Right atrium auricular region (tissue), 2 donors: Measurements from ENCODE around the gene SNRPA. TPM values are rescaled to one million over a fixed set of nuclear protein-coding genes. Genes with fewer than 3 reads are reported as not detected.
A peak's percentile ranks its signal among the peaks of the same experiment; 100 is the strongest.

Experiments
- DNase-seq: peaks from one replicate; pipeline ENCODE4 v3.0.0-alpha.2; 2019; ENCODE audit warnings: low spot score
- H3K27ac ChIP-seq, 2 donors: fragments of 200-600 bp; sonication (generic); 1 replicate in 1 of 2; 2 replicates in 1 of 2; pipeline ENCODE4 v1.5.1; 2016 to 2019
- H3K27me3 ChIP-seq, 2 donors: fragments of 200-600 bp; sonication (generic); one replicate each; pipeline versions ENCODE4 v1.5.1 to v1.6.0; 2017 to 2019
- H3K36me3 ChIP-seq: fragments of 200-600 bp; sonication (generic); one replicate; pipeline ENCODE4 v1.5.1; 2016
- H3K4me1 ChIP-seq, 2 donors: fragments of 200-600 bp; sonication (generic); one replicate each; pipeline versions ENCODE4 v1.5.1 to v1.6.0; 2017 to 2019
- H3K4me3 ChIP-seq, 2 donors: fragments of 200-600 bp; sonication (generic); 1 replicate in 1 of 2; 2 replicates in 1 of 2; pipeline ENCODE4 v1.5.1; 2017 to 2019; ENCODE audit warnings: mild to moderate bottlenecking in 1 of 2, moderate library complexity in 1 of 2
- H3K9me3 ChIP-seq, 2 donors: fragments of 200-600 bp; sonication (generic); one replicate each; pipeline ENCODE4 v1.5.1; 2019
- total RNA-seq, 2 donors: library from RNA; depleted of rRNA; stranded (reverse); fragments of >200 nt; gene quantifications; one replicate each; pipeline ENCODE4 v1.1.0, GENCODE V29; 2016
- TF ChIP-seq, protein P1 (sequence below), 2 donors: fragments of 200-600 bp; sonication (generic); IDR thresholded peaks; one replicate each; pipeline ENCODE4 v1.5.1; 2019; ENCODE audit warnings: antibody characterized with exemption in 2 of 2

Gene SNRPA
- total RNA-seq, 2 donors from 2014 or later = 30.7 to 32.9 TPM

DNA sequence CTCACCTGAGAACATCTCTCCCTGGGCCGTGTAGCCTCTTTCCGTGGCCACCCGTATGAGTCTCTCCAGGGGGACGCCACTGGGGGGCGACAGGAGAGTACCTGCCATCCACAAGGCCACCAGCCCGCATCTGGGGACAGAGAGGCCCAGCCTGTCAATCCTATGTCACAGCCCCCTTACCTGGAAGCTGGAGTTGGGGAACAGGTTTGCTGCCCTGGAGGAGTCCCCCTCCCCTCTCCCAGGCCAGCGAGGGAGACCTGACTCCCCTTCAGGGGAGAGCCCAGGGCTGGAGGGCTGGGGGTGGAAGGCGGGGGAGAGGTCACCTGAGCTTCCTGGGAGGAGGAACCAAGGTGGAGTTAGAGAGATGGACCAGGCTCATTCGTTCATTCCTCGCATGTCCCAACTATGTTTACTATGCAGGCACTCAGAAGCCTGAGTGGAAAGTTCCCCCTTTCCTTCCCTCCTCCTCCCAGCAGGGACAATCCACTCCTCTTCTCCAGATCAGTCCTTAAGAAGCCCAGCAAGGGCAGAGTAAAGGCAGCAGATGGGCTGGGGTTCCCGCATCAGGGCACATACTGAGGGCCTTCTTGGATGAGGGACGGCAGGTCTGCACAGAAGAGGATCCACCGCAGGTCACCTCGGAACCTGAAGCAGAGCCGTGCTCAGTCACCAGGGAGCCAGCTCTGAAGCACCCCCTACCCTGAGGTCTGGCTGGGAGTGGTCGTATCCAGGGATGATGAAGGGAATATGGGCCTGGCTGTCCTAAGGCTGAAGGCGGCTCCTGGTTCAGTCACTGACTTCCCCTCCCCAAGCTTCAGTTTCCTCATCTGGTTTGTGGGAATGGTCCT, 6.2 kb upstream of the SNRPA start:
- TF ChIP-seq, protein P1, sequence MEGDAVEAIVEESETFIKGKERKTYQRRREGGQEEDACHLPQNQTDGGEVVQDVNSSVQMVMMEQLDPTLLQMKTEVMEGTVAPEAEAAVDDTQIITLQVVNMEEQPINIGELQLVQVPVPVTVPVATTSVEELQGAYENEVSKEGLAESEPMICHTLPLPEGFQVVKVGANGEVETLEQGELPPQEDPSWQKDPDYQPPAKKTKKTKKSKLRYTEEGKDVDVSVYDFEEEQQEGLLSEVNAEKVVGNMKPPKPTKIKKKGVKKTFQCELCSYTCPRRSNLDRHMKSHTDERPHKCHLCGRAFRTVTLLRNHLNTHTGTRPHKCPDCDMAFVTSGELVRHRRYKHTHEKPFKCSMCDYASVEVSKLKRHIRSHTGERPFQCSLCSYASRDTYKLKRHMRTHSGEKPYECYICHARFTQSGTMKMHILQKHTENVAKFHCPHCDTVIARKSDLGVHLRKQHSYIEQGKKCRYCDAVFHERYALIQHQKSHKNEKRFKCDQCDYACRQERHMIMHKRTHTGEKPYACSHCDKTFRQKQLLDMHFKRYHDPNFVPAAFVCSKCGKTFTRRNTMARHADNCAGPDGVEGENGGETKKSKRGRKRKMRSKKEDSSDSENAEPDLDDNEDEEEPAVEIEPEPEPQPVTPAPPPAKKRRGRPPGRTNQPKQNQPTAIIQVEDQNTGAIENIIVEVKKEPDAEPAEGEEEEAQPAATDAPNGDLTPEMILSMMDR (IDR thresholded peaks at IDR 0.05) = no peak
- H3K4me3 ChIP-seq = no peak overlapping the region
- H3K4me1 ChIP-seq = peaks cover 0 to 34% of the 10 kb centered on the region in 2 donors
- no peaks in the 10 kb centered on the region for H3K27me3 ChIP-seq
- H3K9me3 ChIP-seq = no peaks in the 10 kb centered on the region
- H3K27ac ChIP-seq = no peak overlapping the region
- peaks cover 9% of the 10 kb centered on the region for H3K36me3 ChIP-seq
- DNase-seq = no peak

DNA sequence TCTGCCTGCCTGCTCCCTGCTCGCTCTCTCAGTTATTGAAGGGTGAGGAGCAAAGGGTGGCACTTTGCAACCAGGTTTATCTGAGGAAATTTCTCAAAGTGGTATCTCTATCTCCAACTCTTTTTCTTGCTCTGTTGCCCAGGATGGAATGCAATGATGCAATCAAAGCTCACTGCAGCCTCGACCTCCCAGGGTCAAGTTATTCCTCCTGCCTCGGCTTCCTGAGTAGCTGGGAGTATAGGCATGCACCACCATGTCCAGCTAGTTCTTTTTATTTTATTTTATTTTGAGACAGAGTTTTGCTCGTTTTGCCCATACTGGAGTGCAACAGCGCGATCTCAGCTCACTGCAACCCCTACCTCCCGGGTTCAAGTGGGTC, 5.6 kb upstream of the SNRPA start:
- Histone ChIP-seq H3K9me3 (no peaks in the 10 kb centered on the region), H3K27ac (no peak overlapping the region), H3K4me3 (no peak overlapping the region), H3K36me3 (peaks cover 3% of the 10 kb centered on the region), H3K4me1 (peaks cover 0 to 31% of the 10 kb centered on the region in 2 donors), H3K27me3 (no peaks in the 10 kb centered on the region)
- TF ChIP-seq, protein P1 (IDR thresholded peaks at IDR 0.05) = no peak
- no peak for DNase-seq

DNA sequence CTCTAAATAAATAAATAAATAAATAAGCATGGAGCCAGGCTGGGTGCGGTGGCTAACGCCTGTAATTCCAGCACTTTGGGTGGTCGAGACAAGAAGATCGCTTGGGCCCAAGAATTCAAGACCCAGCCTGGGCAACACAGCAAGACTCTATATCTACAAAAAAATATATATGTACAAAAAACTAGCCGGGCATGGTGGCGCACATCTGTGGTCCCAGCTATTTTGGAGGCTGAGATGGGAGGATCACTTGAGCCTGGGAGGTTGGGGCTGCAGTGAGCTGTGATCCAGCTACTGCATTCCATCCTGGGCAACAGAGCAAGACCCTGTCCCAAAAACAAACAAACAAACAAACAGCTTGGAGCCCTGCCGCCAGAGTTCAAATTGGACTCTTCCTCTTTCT, 3.5 kb upstream of the SNRPA start:
- TF ChIP-seq, protein P1 (IDR thresholded peaks at IDR 0.05) = no peak
- DNase-seq = no peak
- no peak overlapping the region for H3K4me3 ChIP-seq
- H3K9me3 ChIP-seq = no peaks in the 10 kb centered on the region
- H3K4me1 ChIP-seq = peaks cover 0 to 31% of the 10 kb centered on the region in 2 donors
- no peak overlapping the region for H3K27ac ChIP-seq
- H3K36me3 ChIP-seq = no peaks in the 10 kb centered on the region
- no peaks in the 10 kb centered on the region for H3K27me3 ChIP-seq

DNA sequence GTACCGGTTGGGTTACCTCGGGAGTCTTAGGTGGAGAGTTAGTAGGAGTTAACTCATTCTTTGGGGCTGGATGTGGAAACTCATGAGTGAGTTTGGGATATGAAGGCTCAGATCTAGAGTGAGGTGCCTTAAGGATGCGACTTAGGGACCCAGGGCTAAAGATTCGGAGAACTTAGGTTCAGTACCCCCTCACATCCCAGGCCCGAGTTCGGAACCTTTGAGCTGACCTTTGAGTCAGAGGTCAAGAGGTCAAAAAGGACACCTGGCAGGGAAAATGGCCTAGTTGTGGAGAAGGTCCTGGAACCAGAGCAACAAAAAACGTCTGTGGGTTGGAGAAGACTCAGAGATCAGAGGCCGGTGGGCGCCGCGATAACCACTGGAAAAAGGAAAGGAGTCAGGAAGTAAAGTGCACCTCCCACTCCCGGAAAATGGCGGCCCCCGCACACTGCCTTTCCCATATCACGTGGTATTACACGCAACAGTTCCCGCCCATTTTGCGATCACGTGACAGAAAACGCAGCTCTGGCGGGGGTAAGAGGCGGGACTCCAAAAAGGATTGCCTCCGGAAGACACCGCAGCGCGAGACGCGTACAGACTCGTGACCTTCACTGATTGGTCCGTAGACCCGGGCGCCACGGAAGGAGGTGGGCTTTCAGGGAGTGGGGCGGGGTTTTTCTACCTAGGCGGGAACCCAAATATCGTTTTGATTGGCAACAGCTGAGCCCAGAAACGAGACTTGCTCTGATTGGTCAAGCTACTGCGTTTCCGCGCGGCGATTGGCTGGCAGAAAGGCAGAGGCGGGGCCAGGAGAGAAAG, 737 bp upstream of the SNRPA start, which contains the start of gene ACTMAP:
TSS of gene ACTMAP (minus strand) at position 420 of the 816 bp plus-strand sequence. CDS start 674 bp downstream, outside the sequence.
- peak within 1 kb of the TSS; percentile 63 to 74 for H3K4me3 ChIP-seq
- H3K9me3 ChIP-seq = no peaks in the 10 kb centered on the region
- peaks cover 2% of the 10 kb centered on the region for H3K36me3 ChIP-seq
- H3K4me1 ChIP-seq = peaks cover 0 to 47% of the 10 kb centered on the region in 2 donors
- DNase-seq = peak; percentile 100
- H3K27me3 ChIP-seq = no peaks in the 10 kb centered on the region
- TF ChIP-seq, protein P1 (IDR thresholded peaks at IDR 0.05) = no peak
- peak within 1 kb of the TSS; percentile 95 to 96 for H3K27ac ChIP-seq

- Histone ChIP-seq H3K4me1 (peaks cover 0 to 49% of the 10 kb centered on the region in 2 donors), H3K4me3 (peak overlapping the region; percentile 63 to 74), H3K9me3 (no peaks in the 10 kb centered on the region), H3K36me3 (peaks cover 10% of the 10 kb centered on the region), H3K27me3 (no peaks in the 10 kb centered on the region), H3K27ac (no peak overlapping the region)
- no peak for DNase-seq
- TF ChIP-seq, protein P1 (IDR thresholded peaks at IDR 0.05) = no peak
These were observed 1.3 kb downstream of the SNRPA start for GRCh38 chr19:40752257-40752781.
